NCI-H128 (cell line): ENCODE data around the gene L3MBTL4.
"Not testable (repeated sequence)": the region's sequence is repeated elsewhere in the genome, so short reads cannot be mapped to it uniquely, and the experiment has no call there.

ENCODE experiments used
- DNase-seq: peaks from one replicate; lab custom pipeline; 2025; ENCODE audit not compliant: unreplicated experiment; lab: John Stamatoyannopoulos, UW

The L3MBTL4 gene

GRCh38 chr18:6414723-6415417 lies at the start of gene L3MBTL4:
L3MBTL4 (minus strand) TSS chr18:6414911; CDS start chr18:6311625, 103,286 bp downstream.
- DNase-seq = no peak

- no peak for DNase-seq
Observed at GRCh38 chr18:6452194-6452593, 37.5 kb upstream of the L3MBTL4 start.

DNA sequence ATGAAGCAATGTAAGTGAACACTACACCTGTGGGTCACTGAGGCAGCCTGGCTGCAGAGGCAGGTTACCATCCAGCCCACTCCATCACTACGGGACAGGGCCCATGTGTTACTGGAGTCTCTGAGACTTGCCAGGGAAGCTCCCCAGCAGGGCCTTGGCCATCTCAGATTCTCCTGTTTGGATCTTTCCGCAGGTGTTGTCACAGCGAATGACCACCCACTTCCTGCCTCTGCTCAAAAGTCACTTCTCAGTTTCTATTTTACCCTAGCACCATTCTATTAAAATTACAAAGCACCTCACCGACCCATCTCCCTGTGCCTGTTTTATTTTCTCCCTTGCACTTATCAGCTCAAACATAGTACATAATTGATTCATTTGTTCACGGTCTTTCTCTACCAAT lies 34.5 kb upstream of the L3MBTL4 start:
- DNase-seq = no peak

GRCh38 chr18:6444466-6445228 lies 29.9 kb upstream of the L3MBTL4 start:
- DNase-seq = no peak

- DNase-seq = no peak
Observed at GRCh38 chr18:6441200-6441599, 26.5 kb upstream of the L3MBTL4 start.

DNA sequence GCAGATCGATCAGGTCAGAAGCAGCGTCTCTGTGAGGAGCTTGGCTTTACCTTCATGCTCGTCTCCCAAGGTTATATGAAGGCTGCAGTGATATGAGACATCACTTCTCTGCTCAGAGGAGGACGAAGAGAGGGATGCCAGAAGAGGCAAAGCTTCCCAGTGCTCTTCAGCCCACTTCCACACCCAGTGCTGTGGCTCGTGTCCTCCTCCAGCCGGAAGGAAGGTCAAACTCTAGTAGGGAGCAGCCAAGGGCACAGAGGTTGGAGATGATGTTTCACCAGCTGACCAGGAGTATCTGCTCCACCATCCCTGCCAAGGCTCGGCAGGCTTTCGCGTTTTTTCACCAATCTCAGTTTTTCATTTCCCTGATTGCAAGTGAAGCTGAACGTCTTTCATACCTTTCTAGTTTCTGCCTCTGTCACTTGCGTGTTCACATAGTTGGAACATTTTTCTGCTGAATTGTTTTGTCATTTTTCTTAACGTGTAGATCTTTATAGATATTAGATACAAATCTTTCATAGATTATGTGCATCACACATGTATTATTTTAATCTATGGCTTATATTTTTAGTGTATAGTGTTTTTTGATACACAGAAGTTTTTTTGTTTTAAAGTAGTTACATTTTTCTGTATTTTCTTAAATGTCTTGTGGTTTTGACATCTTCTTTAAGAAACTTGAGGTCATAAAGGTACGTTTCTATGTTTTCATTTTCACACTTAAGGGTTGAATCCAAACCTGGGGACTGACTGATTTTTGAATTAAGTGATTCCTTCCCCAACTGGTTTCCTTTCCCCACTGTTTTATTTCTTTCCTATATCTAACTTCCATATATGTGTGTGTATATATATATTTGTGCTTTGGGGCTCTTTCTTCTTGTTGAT lies 23.5 kb upstream of the L3MBTL4 start:
- DNase-seq = no peak

DNA sequence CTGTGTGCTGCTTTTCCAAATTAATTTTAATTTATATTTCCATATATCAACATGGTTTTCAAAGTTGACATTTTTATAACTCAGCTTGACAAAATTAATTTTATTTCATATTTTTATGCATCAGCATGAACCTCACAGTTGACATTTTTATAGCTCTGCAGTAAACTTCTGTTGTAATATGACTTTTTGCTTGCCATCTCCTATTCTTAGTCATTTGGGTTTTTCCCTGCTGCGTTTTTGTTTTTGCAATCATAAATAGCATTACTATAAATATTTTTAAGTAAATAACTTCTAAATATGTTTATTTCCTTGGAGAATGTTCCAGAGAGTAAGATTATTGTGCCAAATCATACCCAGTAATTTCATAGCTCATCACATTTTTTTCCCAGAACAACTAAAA lies 21.0 kb upstream of the L3MBTL4 start:
- no peak for DNase-seq

- DNase-seq = no peak
Observed at GRCh38 chr18:6434987-6435709, 20.4 kb upstream of the L3MBTL4 start.

GRCh38 chr18:6434481-6434880 lies 19.8 kb upstream of the L3MBTL4 start:
- DNase-seq = no peak

DNA sequence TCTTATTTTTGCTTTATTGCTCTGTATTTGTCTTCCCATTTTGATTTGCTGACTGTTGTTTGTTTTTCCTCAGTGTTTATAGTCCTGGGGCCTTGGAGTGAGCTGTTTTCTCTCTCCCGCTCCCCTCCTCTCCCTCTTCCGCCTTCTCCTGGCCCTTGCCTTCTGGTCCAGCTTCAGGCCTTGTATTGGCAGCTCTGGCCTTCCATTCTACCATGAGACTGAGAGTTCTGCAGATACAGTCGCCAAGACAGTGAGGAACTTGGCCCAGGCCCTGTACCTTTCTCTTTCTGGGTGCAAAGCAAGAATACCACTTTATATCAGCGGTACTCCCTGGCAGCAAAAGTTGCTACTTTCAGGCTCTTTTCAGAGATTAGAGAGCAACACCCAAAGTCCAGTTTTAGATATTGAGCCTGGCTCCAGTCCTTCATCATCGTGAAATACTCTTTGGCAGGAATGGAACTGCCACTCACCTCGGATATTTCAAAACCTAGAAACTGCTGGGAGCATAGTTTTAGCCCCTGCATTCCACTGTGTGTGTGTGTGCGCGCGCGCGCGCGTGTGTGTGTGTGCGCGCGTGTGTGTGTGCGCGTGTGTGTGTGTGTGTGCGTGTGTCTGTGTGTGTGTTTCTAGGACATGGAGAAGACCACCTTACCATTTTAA lies 17.1 kb upstream of the L3MBTL4 start:
- DNase-seq = no peak

- DNase-seq = no peak
Observed at GRCh38 chr18:6428851-6429395, 14.2 kb upstream of the L3MBTL4 start.

DNA sequence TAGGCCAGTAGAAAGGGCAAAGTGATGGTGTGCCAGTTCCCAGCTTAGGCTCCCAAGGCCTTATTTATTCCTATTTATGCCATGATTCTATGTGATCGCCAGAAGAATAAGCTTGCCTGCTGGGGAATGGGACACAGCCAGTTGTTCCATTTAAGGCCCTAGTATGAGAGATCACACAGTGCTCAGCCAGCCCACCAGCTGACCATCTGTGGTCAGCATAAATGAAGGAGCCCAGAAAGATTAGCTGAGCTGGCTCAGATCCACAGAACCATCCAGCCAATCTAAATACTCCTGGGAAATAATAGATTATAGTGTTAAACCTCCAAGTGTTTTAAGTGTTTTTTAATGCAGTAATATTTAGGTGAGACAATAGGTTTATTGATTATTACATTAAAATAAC lies 12.6 kb upstream of the L3MBTL4 start:
- no peak for DNase-seq

DNA sequence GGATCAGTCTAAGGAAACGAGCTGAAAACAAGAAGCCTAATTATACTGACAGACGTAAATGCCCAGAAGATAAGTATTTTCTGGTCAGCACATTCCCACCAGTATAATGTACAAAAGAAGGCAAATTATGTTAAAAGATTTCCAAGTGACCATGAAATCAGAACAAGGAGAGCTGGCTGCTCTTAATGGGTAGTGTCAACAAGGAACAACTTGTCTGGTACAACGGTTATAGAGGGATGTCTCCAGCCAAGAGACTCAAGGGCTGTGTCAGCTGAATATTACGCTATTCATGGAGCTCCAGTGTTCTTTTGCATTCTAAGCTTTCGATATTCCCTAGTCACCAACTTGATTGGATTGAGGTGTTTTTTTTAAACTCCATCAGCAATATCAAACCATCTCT lies 8.6 kb upstream of the L3MBTL4 start:
- no peak for DNase-seq

GRCh38 chr18:6414118-6414722 lies 491 bp downstream of the L3MBTL4 start:
- DNase-seq = no peak

GRCh38 chr18:6413579-6414117 lies 1.1 kb downstream of the L3MBTL4 start:
- no peak for DNase-seq

GRCh38 chr18:6412933-6413472 lies 1.7 kb downstream of the L3MBTL4 start:
- DNase-seq = no peak

- no peak for DNase-seq
Observed at GRCh38 chr18:6411382-6411781, 3.3 kb downstream of the L3MBTL4 start.

DNA sequence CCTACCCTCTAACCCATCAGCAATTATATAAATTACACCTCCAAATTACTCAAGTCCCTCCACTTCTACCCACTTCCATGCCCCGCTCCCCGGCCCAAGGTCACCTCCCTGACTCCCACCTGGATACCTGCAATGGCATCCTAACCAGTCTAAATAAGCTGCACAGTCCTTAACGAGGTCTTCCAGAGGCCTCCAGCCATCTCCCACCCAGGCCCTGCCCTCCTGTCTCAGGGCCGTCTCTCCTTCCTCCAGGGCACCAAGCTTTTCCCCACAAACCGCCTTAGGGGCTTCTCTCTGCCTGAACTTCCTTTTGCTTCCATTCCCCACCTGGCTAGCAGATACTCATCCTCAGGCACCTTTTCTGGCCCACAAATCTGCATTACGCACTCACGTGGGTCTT lies 4.8 kb downstream of the L3MBTL4 start:
- no peak for DNase-seq

DNA sequence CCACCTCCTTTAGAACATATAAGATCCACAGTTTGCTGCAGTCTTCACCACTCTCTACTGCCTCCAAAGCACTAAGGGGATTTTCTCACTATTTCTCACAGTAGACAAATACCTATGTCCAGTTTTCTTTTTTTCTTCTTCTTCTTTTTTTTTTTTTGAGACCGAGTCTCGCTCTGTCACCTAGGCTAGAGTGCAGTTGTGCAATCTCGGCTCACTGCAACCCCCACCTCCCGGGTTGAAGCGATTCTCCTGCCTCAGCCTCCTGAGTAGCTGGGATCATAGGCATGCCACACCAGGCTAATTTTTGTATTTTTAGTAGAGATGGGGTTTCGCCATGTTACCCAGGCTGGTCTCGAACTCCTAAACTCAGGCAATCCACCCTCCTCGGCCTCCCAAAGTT lies 6.2 kb downstream of the L3MBTL4 start:
- DNase-seq = not testable (repeated sequence)
